NCI-H2196 treated with DMSO at 0.1 percent for 48 hours (cell line): ENCODE results near the gene MTA1.

ENCODE experiments used
- DNase-seq: peaks from one replicate; lab custom pipeline; 2025; ENCODE audit not compliant: unreplicated experiment; lab: John Stamatoyannopoulos, UW

The MTA1 gene

GRCh38 chr14:105442125-105442524 lies 22.5 kb downstream of the MTA1 start:
- DNase-seq: no peak

- DNase-seq: no peak
Measured at GRCh38 chr14:105442834-105443233, 23.2 kb downstream of the MTA1 start.

- DNase-seq: no peak
Measured at GRCh38 chr14:105444859-105445258, 25.2 kb downstream of the MTA1 start.

GRCh38 chr14:105445290-105445689 lies 25.7 kb downstream of the MTA1 start:
- no peak for DNase-seq

GRCh38 chr14:105445901-105446845 lies 26.5 kb downstream of the MTA1 start:
- DNase-seq: no peak

GRCh38 chr14:105446971-105447370 lies 27.3 kb downstream of the MTA1 start:
- no peak for DNase-seq

GRCh38 chr14:105447651-105448640 lies 28.3 kb downstream of the MTA1 start:
- no peak for DNase-seq

- no peak for DNase-seq
Measured at GRCh38 chr14:105448706-105449111, 29.1 kb downstream of the MTA1 start.

- DNase-seq: no peak
Measured at GRCh38 chr14:105449276-105450122, 29.9 kb downstream of the MTA1 start.

- DNase-seq: no peak
Measured at GRCh38 chr14:105450123-105450505, 30.5 kb downstream of the MTA1 start.

- no peak for DNase-seq
Measured at GRCh38 chr14:105450864-105451720, 31.5 kb downstream of the MTA1 start.

GRCh38 chr14:105452963-105453362 lies 33.3 kb downstream of the MTA1 start:
- DNase-seq: no peak

- no peak for DNase-seq
Measured at GRCh38 chr14:105453847-105454246, 34.2 kb downstream of the MTA1 start.

- no peak for DNase-seq
Measured at GRCh38 chr14:105455086-105455640, 35.5 kb downstream of the MTA1 start.

GRCh38 chr14:105455766-105456660 lies 36.4 kb downstream of the MTA1 start:
- DNase-seq: no peak

- DNase-seq: no peak
Measured at GRCh38 chr14:105456736-105457617, 37.4 kb downstream of the MTA1 start.

- no peak for DNase-seq
Measured at GRCh38 chr14:105458010-105458409, 38.4 kb downstream of the MTA1 start.
